Measurements from ENCODE around the gene RBM6.
"Not testable (repeated sequence)": the region's sequence is repeated elsewhere in the genome, so short reads cannot be mapped to it uniquely, and the experiment has no call there.

RBM6 gene

DNA sequence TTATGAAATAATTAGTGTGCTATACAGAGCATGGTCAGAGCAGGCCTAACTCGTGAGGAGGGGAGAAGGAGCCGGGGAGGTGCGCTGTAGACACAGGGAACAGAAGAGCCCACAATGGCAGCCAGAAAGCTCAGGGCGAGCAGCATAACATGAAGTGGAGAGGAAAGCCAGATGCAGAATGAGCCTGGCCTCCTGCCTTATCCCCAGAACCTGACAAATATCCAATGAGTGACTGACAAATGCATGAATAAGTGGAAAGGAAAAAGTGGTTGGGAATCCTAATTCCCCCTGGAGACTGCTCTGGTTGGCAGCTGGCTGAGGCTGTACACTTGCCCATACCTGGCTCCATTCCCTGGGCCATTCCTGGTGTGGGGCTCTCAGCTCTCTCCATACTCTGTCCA, 27.1 kb upstream of the RBM6 start:
- DNase-seq: no peak

DNA sequence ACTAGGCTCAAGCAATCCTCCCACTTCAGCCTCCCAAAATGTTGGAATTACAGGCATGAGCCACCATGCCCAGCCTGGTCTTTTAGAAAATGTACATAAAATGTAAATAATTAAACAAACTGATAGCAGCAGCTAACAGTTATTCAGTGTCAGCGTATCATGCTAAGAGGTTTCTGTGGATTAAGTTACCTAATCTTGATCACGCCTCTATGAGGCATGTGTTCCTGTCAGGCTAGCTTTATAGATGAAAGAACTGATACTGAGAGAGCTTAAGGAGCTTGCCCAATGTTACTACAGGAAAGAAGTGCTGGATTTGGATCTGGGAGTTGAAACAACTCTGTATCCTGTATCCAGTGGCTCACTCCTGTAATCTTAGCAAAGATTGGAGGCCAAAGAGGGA, 25.0 kb upstream of the RBM6 start:
- peaks cover 12 to 33% (median 31%) of the 10 kb centered on the region in 3 donors for H3K36me3 ChIP-seq
- TF ChIP-seq, protein P1, sequence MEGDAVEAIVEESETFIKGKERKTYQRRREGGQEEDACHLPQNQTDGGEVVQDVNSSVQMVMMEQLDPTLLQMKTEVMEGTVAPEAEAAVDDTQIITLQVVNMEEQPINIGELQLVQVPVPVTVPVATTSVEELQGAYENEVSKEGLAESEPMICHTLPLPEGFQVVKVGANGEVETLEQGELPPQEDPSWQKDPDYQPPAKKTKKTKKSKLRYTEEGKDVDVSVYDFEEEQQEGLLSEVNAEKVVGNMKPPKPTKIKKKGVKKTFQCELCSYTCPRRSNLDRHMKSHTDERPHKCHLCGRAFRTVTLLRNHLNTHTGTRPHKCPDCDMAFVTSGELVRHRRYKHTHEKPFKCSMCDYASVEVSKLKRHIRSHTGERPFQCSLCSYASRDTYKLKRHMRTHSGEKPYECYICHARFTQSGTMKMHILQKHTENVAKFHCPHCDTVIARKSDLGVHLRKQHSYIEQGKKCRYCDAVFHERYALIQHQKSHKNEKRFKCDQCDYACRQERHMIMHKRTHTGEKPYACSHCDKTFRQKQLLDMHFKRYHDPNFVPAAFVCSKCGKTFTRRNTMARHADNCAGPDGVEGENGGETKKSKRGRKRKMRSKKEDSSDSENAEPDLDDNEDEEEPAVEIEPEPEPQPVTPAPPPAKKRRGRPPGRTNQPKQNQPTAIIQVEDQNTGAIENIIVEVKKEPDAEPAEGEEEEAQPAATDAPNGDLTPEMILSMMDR (IDR thresholded peaks at IDR 0.05): no peak
- no peak overlapping the region for H3K4me3 ChIP-seq
- no peak overlapping the region for H3K27ac ChIP-seq
- no peaks in the 10 kb centered on the region for H3K27me3 ChIP-seq
- no peaks in the 10 kb centered on the region for H3K9me3 ChIP-seq
- H3K4me1 ChIP-seq: no peaks in the 10 kb centered on the region
- no peak for DNase-seq
- intact Hi-C loops (cut with DNase I; ENCODE audit: low total_unique reads): no loop called here

More for the DNA sequence above, 27.1 kb upstream of the RBM6 start:
- intact Hi-C loops (cut with DNase I; ENCODE audit: low total_unique reads): no loop called here
- Histone ChIP-seq H3K4me3 (no peak overlapping the region), H3K27ac (no peak overlapping the region), H3K27me3 (no peaks in the 10 kb centered on the region), H3K4me1 (no peaks in the 10 kb centered on the region), H3K9me3 (no peaks in the 10 kb centered on the region), H3K36me3 (peaks cover 17 to 46% (median 45%) of the 10 kb centered on the region in 3 donors)
- TF ChIP-seq, protein P1 (IDR thresholded peaks at IDR 0.05): no peak

DNA sequence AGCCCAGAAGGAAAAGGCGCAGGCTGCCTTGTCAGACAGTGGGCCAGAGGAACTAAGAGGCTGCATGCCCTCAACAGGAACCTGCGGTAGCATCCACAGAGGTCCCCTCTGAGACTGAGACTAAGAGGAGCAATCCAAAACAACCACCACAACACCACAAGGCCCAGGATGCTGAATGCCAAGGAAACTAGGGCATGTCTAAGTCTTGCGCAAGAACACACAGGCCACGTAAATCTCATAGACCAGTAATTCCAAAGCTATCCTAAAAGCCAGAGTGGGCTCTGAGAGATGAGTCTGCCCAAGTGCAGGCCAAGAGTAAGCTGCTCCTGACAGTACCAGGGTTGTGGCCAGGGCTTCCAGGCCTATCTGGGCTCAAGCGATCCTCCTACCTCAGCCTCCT, 23.3 kb upstream of the RBM6 start:
- Histone ChIP-seq H3K36me3 (peaks cover 2 to 15% (median 14%) of the 10 kb centered on the region in 3 donors), H3K9me3 (no peaks in the 10 kb centered on the region), H3K27ac (no peak overlapping the region), H3K4me1 (no peaks in the 10 kb centered on the region), H3K27me3 (no peaks in the 10 kb centered on the region), H3K4me3 (no peak overlapping the region)
- DNase-seq: no peak
- TF ChIP-seq, protein P1 (IDR thresholded peaks at IDR 0.05): no peak
- intact Hi-C loops (cut with DNase I; ENCODE audit: low total_unique reads): no loop called here

DNA sequence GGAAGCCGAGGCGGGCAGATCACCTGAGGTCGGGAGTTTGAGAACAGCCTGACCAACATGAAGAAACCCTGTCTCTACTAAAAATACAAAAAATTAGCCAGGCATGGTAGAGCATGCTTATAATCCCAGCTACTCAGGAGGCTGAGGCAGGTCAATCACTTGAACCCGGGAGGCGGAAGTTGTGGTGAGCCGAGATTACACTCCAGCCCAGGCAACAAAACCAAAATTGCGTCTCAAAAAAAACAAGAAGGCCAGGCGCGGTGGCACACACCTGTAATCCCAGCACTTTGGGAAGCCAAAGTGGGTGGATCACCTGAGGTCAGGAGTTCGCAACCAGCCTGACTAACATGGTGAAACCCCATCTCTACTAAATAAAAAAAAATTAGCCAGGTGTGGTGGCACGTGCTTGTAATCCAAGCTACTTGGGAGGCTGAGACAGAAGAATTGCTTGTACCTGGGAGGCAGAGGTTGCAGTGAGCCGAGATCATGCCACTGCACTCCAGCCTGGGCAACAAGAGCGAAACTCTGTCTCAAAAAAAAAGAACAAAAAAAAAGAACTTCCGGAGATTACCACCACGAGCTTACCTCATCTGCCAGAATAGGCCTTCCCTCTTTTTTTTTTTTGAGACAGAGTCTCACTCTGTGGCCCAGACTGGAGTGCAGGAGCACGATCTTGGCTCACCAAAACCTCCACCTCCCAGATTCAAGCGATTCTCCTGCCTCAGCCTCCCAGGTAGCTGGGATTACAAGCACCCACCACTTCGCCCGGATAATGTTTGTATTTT, 22.0 kb upstream of the RBM6 start:
- intact Hi-C loops (cut with DNase I; ENCODE audit: low total_unique reads); H3K27ac ChIP-seq: not testable (repeated sequence)

DNA sequence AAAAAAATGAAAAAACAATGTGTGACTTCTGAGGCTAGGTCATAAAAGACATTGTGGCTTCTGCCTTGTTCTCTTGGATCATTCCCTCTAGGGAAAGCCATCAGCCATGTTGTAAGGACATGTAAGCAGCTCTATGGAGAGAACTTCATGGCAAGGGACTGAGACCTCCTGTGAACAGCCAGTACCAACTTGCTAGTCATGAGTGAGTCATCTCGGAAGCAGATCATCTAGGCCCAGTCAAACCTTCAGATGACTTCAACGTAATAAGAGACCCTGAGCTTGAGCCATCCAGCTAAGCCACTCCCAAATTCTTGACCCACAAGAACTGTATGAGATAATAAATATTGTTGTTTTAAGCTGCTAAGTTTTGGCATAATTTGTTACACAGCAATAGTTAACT, 15.3 kb upstream of the RBM6 start:
- no peak overlapping the region for H3K4me3 ChIP-seq
- TF ChIP-seq, protein P1 (IDR thresholded peaks at IDR 0.05): no peak
- intact Hi-C loops (cut with DNase I; ENCODE audit: low total_unique reads): loop anchor here (10.0 kb wide), 1 partner anchor 110 kb away; the partner anchor contains the start of gene UBA7
- no peaks in the 10 kb centered on the region for H3K27me3 ChIP-seq
- H3K36me3 ChIP-seq: peaks cover 0 to 5% (median 0%) of the 10 kb centered on the region in 3 donors
- H3K9me3 ChIP-seq: no peaks in the 10 kb centered on the region
- peaks cover 0 to 16% (median 13%) of the 10 kb centered on the region in 4 donors for H3K4me1 ChIP-seq
- H3K27ac ChIP-seq: no peak overlapping the region
- DNase-seq: no peak

More for the DNA sequence above, 22.0 kb upstream of the RBM6 start:
- not testable (repeated sequence) for H3K36me3 ChIP-seq, H3K4me1 ChIP-seq, H3K27me3 ChIP-seq, H3K9me3 ChIP-seq, DNase-seq, H3K4me3 ChIP-seq

DNA sequence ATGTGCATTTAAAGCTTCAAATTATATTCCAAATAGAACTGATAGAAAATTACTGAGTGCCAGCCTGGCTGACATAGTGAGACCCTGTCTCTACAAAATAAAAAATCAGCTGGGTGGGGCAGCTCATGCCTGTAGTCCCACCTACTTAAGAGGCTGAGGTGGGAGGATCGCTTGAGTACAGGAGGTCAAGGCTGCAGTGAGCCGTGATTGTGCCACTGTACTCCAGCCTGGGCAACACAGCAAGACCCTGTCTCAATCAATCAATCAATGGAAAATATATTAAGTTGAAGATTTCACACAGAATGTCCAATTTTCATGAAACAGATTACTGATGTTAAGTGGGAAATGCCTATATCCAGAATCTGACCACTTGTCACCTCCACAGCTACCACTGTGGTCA, 14.5 kb upstream of the RBM6 start:
- intact Hi-C loops (cut with DNase I; ENCODE audit: low total_unique reads): loop anchor here (10.0 kb wide), 1 partner anchor 111 kb away; the partner anchor contains the start of gene UBA7
- Histone ChIP-seq H3K36me3 (peaks cover 0 to 5% (median 0%) of the 10 kb centered on the region in 3 donors), H3K27me3 (no peaks in the 10 kb centered on the region), H3K4me1 (peaks cover 0 to 22% (median 16%) of the 10 kb centered on the region in 4 donors), H3K27ac (no peak overlapping the region), H3K9me3 (no peaks in the 10 kb centered on the region), H3K4me3 (no peak overlapping the region)
- DNase-seq: no peak
- TF ChIP-seq, protein P1 (IDR thresholded peaks at IDR 0.05): no peak

Data from tibial artery (tissue), 4 donors.